SK-N-MC (cell line): ENCODE measurements around the gene PTPRF.

Source experiments
- EZH2 ChIP-seq: fragments of 200-600 bp; sonication (generic); IDR thresholded peaks from one replicate; pipeline ENCODE4 v1.6.1; 2017; ENCODE audit warnings: antibody characterized with exemption
- FOXP2 ChIP-seq: optimal IDR thresholded peaks from 2 replicates; pipeline ENCODE3; 2011; ENCODE audit warnings: mild to moderate bottlenecking, moderate library complexity; ENCODE audit not compliant: insufficient read depth; ENCODE audit errors: extremely low read length, control extremely low read depth
- POLR2AphosphoS5 ChIP-seq: IDR thresholded peaks from 2 replicates; pipeline ENCODE4 v1.6.1; 2012; ENCODE audit warnings: mild to moderate bottlenecking, low read depth, low read length, borderline replicate concordance

DNA sequence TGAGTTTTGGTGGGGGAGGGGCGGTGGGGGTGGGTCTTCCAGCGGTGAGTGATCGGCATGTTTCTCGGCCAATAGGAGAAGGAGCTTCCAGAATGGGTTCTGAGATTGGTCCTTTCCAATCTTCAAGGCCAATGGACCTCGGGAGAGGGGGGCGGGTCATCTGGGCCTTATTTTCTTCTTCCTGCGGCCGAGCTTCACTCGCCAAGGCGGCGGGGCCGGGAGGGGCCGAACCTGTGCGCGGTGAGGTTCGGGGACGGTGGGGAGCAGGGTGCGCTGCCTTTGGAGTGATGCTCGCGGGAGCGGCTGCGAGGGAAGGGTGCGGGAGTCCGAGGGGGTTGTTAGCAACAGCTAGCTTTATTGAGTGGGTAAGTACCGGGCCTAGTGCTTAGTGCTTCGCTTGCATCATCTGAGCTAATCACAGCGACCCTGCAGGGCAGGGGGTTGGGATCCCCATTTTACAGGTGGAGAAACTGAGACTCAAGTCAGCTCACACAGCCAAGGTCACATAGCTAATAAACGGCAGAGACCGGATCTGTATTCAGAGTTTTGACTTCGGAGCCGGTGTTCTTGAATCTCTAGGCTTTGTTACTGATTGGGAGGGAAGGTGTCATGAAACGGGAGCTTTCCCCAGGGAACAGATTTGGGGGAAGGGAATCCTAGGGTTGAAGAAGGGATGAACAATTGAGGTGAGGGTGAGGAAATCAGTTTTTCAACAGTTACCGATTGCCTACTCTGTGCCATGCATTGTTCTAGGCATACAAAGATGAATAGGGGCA lies 119.8 kb downstream of the PTPRF start:
- peak; percentile 96 for TF ChIP-seq POLR2AphosphoS5
- no peak for TF ChIP-seq FOXP2
- no peak for TF ChIP-seq EZH2
